HG03280 (cell line): ENCODE measurements around the gene ADAMTS9.

Experiments used
- ATAC-seq: cut with Tn5 transposase; IDR thresholded peaks from one replicate; pipeline ENCODE4 v1.9.1; 2021; ENCODE audit warnings: mild to moderate bottlenecking, moderate library complexity; ENCODE audit not compliant: unreplicated experiment

Gene ADAMTS9

DNA sequence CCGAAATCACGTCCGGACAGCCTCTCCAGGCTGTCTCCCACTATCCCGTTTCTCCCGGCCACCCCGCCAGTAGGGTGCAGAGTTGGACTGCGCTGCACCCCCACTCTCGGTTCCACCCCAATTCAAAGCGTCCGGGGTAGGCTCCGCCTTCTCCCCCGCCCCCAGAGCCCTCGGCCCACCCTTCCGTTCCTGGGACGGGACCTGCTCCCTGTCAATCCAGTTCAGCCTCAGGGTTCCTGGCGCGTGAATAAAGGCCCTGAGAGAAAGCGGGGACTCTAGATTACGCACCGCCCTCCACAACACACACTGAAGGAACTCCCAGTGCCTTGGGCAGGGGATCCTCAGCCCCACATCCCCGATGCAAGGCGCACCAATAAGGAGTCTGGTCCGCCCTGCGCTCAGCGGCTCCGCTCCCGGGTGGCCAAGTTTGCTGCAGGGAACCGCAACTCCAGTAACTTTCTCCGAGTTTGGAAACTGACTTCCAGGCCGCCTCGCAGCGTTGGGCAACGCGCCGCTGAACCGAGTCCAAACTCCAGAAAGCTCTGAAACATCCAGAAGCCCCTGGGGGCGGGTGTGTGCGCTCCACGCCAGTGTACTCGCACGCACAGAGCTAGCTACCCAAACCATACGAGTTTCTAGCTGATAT lies 1.9 kb downstream of the ADAMTS9 start:
- ATAC-seq, result no peak

- no peak for ATAC-seq
Measured at GRCh38 chr3:64685331-64685799, 2.4 kb downstream of the ADAMTS9 start.

GRCh38 chr3:64684715-64685261 lies 3.0 kb downstream of the ADAMTS9 start:
- no peak for ATAC-seq

DNA sequence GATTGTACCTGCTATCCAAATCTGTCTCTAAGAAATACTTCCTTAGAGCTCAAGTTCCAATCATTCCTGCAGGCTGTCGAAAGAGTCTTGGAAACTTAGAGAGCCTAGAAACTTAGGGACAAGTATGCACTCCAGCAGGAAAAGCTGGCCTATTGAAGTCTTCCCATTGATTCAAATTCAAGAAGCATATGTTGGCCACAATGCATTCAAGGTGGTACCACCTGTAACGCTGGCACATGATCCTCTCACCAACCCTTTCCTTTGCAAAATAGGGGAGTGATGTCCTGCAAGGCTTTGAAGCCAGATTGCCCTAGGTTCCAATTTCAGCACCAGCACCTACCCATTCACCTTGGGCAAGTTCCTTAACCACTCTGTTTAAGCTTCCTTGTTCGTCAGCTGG lies 6.0 kb downstream of the ADAMTS9 start:
- no peak for ATAC-seq

GRCh38 chr3:64681015-64681414 lies 6.8 kb downstream of the ADAMTS9 start:
- ATAC-seq, result no peak

- ATAC-seq, result no peak
Measured at GRCh38 chr3:64680334-64680733, 7.5 kb downstream of the ADAMTS9 start.

GRCh38 chr3:64677961-64678716 lies 9.7 kb downstream of the ADAMTS9 start:
- no peak for ATAC-seq

GRCh38 chr3:64676831-64677230 lies 11.0 kb downstream of the ADAMTS9 start:
- no peak for ATAC-seq

DNA sequence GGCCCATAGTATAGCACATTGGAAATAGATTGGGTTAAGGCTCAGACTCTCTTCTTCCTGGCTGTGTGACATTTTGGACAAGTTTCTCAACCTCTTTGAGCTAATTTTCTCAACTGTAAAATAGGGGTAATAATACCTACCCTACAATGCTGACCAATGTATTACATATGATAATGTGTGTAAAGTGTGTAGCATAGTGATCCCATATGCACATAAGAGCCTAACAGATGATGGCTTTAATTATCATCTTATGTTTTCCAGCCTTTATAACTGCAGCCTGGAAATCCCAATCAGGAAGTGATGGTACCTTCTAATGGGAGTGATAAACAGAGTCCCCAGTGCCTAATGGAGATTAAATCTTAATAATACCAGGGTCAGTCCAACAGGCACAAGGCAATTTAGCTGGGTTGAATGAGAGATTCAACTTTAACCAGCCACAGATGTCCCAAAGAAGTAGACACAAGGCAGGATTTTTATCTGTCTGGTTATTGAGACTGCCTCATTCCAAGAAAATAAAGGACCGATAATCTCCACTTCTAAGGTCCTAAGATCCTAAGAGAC lies 12.0 kb downstream of the ADAMTS9 start:
- ATAC-seq, result no peak

DNA sequence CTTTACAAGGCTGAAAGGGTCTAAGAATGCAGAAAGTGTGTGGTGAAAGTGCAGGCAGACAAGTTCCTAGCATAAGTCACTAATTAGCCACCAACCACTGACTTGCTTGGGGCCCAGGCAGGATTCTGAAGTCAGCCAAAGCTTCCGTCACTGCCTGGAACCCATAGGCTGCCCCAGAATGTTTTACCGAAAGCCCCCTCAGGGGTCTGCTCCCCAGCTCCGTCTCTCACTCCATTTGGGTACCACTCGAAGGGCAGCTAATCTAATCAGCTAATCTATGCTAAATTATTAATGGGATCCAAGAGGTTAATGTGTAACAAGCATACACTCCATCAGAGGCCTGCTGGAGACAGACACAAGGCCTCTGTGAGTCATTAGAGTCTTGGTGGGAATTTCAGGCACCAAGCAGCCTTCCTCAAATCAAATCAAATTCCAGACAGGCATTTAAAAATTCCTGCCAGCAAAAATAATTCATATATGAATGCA lies 13.2 kb downstream of the ADAMTS9 start:
- ATAC-seq, result no peak

- ATAC-seq, result no peak
Measured at GRCh38 chr3:64673159-64673715, 14.6 kb downstream of the ADAMTS9 start.

DNA sequence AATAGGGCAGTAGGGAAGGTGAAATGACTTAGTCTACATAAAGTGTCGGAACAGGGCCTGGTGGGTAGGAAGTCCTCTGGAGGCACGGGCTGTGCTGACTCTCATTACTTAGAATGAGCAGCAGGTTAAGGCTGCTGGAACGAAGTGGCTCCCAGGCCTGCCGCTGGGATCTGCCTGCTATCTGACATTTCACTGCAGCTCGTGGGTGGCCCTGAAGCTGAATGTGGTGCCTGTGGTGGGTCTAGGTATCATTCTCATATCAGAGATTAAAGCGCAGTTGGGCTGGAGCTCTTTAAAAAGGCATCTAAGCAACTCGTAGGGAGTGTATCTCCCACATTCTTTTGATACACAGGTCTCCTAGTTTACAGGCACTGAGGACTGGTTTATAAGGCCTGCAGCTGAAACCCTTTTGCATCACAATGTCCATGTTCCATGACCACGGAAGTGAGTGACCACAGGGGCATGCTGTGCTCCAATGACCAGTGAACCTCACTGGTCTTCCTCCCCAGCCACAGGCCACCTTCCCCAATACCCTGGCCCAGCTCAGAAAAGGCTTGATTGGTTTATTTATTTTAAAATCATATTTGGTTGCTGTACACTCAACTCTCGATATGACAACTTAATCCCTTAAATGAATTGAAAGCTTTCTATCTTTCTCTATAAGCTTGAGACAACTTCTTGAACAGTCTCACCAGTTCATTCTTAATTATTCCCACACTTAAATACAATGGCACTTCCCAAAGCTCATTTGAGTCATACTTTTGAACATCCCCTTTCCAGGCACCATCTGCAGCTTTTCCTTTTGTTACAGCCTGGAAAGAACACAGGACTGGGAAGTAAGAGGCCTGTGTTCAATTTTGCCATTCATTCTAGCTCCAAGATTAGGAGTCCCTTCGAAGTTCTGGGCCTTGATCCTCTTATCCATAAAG lies 19.0 kb downstream of the ADAMTS9 start:
- no peak for ATAC-seq

GRCh38 chr3:64667887-64668581 lies 19.8 kb downstream of the ADAMTS9 start:
- no peak for ATAC-seq

GRCh38 chr3:64667138-64667537 lies 20.7 kb downstream of the ADAMTS9 start:
- ATAC-seq, result no peak

DNA sequence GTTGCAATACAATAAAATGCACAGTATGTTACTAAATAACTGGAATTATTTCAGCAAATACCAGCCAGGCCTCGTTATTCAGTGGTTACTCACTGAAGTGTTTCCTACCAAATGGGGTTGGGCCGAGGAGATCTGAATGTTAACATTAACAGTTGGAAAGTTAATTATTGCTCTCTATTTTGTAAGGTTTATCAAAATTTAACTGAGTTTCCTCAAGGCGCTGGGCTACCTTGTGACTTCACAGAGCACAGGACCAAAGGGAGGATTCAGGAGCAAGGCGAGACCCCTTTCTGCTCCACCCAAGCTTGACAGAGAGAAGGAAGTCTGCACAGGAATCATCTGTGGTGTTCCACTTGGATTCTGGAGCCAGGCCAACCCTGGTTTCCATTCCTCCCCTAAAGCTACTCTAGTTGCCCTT lies 21.6 kb downstream of the ADAMTS9 start:
- ATAC-seq, result no peak

GRCh38 chr3:64664397-64664796 lies 23.4 kb downstream of the ADAMTS9 start:
- no peak for ATAC-seq

DNA sequence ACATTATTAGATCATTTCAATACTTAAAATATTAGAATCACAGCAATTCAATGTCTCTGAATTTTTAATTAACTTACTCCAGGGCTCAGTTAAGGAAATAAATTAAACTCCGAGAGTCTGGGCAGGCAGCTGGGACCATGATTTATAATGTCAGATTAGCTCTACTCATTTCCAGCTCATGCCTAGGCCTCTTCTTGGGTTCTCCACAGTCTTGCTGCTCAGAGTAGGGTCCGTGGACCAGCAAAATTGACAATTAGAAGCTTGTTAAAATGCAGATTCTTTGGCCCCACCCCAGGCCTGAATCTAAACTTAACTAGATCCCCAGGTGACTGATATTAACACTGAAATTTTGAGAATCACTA lies 28.2 kb downstream of the ADAMTS9 start:
- ATAC-seq, result no peak

GRCh38 chr3:64658001-64658400 lies 29.8 kb downstream of the ADAMTS9 start:
- no peak for ATAC-seq

- no peak for ATAC-seq
Measured at GRCh38 chr3:64656544-64656943, 31.3 kb downstream of the ADAMTS9 start.

- no peak for ATAC-seq
Measured at GRCh38 chr3:64655160-64655559, 32.6 kb downstream of the ADAMTS9 start.
